HFFc6 (cell line): ENCODE data around the gene P2RY13. TPM values are rescaled to one million over a fixed set of nuclear protein-coding genes. Genes with fewer than 3 reads are reported as not detected.

Experiments
- DNase-seq: peaks from one replicate; pipeline ENCODE4 v3.0.0-alpha.2; 2018
- H3K27ac Mint-ChIP-seq: 2 replicates; pipeline ENCODE4 v1.8.0; 2020; ENCODE audit warnings: mild to moderate bottlenecking, mixed read lengths
- H3K27me3 Mint-ChIP-seq: 2 replicates; pipeline ENCODE4 v1.8.0; 2021; ENCODE audit warnings: mild to moderate bottlenecking, moderate library complexity, mixed read lengths; ENCODE audit not compliant: insufficient read depth
- H3K36me3 Mint-ChIP-seq: 2 replicates; pipeline ENCODE4 v1.8.0; 2021; ENCODE audit warnings: low read depth, mixed read lengths
- H3K4me1 Mint-ChIP-seq: 2 replicates; pipeline ENCODE4 v1.8.0; 2020; ENCODE audit warnings: low read depth, mixed read lengths
- H3K4me3 Mint-ChIP-seq: 2 replicates; pipeline ENCODE4 v1.8.0; 2020; ENCODE audit warnings: mild to moderate bottlenecking, moderate library complexity, mixed read lengths
- H3K9me3 Mint-ChIP-seq: 2 replicates; pipeline ENCODE4 v1.8.0; 2020; ENCODE audit warnings: mild to moderate bottlenecking, mixed read lengths
- CTCF ChIP-seq: fragments of 200-600 bp; sonication (generic); IDR thresholded peaks from 2 replicates; pipeline ENCODE4 v1.5.0; 2021; ENCODE audit warnings: antibody characterized with exemption, mild to moderate bottlenecking
- total RNA-seq, 6 experiments: library from RNA; stranded (reverse); fragmentation: NEBNext Ultra II Directional; extraction: Animal tissue kit (Norgen Biotek cat#: 25700); gene quantifications; 2 replicates in 1 of 6; 3 replicates in 5 of 6; pipeline ENCODE4 v1.2.3, GENCODE V29; 2021

Gene P2RY13
- total RNA-seq, 6 experiments from 2014 or later: not detected

- H3K4me3 Mint-ChIP-seq: no peak overlapping the region
- no peak for DNase-seq
- H3K9me3 Mint-ChIP-seq: no peaks in the 10 kb centered on the region
- peaks cover 7% of the 10 kb centered on the region; the same call in 1 of the 2 replicates for H3K27me3 Mint-ChIP-seq
- TF ChIP-seq CTCF: no peak
- peaks cover 9% of the 10 kb centered on the region; the same call in 1 of the 2 replicates for H3K4me1 Mint-ChIP-seq
- H3K27ac Mint-ChIP-seq: no peak overlapping the region
- H3K36me3 Mint-ChIP-seq: no peaks in the 10 kb centered on the region
Measured at GRCh38 chr3:151289445-151289844, 39.9 kb downstream of the P2RY13 start.

- Mint-ChIP-seq H3K27me3 (peaks cover 8% of the 10 kb centered on the region; the same call in 1 of the 2 replicates), H3K4me1 (peaks cover 28% of the 10 kb centered on the region), H3K4me3 (no peak overlapping the region), H3K9me3 (no peaks in the 10 kb centered on the region), H3K27ac (no peak overlapping the region), H3K36me3 (no peaks in the 10 kb centered on the region)
- TF ChIP-seq CTCF: no peak
- DNase-seq: no peak
Measured at GRCh38 chr3:151285940-151286339, 43.4 kb downstream of the P2RY13 start.

- Mint-ChIP-seq H3K27me3 (peaks cover 8% of the 10 kb centered on the region; the same call in 1 of the 2 replicates), H3K4me1 (peaks cover 24% of the 10 kb centered on the region), H3K4me3 (no peak overlapping the region), H3K36me3 (no peaks in the 10 kb centered on the region), H3K9me3 (no peaks in the 10 kb centered on the region), H3K27ac (no peak overlapping the region)
- no peak for TF ChIP-seq CTCF
- no peak for DNase-seq
Measured at GRCh38 chr3:151283907-151284461, 45.4 kb downstream of the P2RY13 start.

GRCh38 chr3:151283387-151283786 lies 46.0 kb downstream of the P2RY13 start:
- Mint-ChIP-seq H3K9me3 (no peaks in the 10 kb centered on the region), H3K36me3 (no peaks in the 10 kb centered on the region), H3K27me3 (peaks cover 8% of the 10 kb centered on the region; the same call in 1 of the 2 replicates), H3K27ac (no peak overlapping the region), H3K4me3 (no peak overlapping the region), H3K4me1 (peaks cover 20% of the 10 kb centered on the region)
- no peak for DNase-seq
- no peak for TF ChIP-seq CTCF

GRCh38 chr3:151282921-151283320 lies 46.4 kb downstream of the P2RY13 start:
- peaks cover 8% of the 10 kb centered on the region; the same call in 1 of the 2 replicates for H3K27me3 Mint-ChIP-seq
- no peak overlapping the region for H3K4me3 Mint-ChIP-seq
- peak; percentile 91 for TF ChIP-seq CTCF
- no peak overlapping the region for H3K27ac Mint-ChIP-seq
- no peaks in the 10 kb centered on the region for H3K36me3 Mint-ChIP-seq
- peaks cover 20% of the 10 kb centered on the region for H3K4me1 Mint-ChIP-seq
- H3K9me3 Mint-ChIP-seq: no peaks in the 10 kb centered on the region
- peak; percentile 54 for DNase-seq
